MM.1S (cell line): ENCODE results near the gene SNX30.

Source experiments
- EZH2 ChIP-seq: fragments of 300-600 bp; sonication (generic); optimal IDR thresholded peaks from 2 replicates; pipeline ENCODE3; 2017; ENCODE audit warnings: low read depth, mild to moderate bottlenecking, antibody characterized with exemption, low read length, mixed read lengths
- TF ChIP-seq, protein P1 (sequence below): fragments of 300-600 bp; sonication (generic); IDR thresholded peaks from 2 replicates; pipeline ENCODE4 v1.5.1; 2016; ENCODE audit warnings: antibody characterized with exemption, low read length, mixed read lengths

DNA sequence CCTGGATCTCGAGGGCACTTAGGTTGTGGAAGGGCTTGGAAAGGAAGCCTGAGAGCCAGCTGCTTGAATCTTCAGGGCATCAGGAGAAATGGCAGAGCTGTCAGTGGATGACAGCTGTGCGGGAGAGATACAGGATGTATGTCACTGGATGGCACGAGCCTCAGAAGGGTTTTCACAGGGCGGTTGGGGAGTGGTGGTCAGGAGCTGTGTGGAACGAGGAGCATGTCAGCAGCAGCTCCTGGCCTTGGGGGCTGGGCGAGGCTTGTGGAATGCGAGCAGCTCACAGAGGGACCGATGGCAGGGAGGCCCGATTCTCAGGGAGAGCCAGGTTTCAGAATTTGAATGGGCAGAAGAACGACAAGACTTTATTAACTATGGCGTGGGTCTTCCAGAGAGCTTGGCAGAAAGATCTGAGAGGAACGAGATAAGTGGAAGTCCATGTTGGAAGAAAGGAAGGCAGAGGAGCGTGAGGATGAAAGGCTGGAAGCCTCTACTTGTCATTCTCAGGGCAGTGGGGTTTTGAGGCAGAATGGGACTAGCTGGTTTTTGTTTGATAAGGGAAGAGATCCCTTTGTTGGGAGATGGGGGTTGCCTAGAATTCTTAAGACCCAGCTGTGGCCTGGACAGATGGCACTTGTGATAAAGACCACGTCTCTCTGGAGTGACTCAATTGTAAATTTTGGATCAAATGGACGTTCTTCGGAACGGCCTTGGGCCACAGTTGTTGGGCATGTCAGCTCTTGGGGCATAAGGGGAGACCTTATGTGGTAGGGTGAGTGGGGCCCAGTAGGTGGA lies 60.3 kb downstream of the SNX30 start:
- TF ChIP-seq, protein P1, sequence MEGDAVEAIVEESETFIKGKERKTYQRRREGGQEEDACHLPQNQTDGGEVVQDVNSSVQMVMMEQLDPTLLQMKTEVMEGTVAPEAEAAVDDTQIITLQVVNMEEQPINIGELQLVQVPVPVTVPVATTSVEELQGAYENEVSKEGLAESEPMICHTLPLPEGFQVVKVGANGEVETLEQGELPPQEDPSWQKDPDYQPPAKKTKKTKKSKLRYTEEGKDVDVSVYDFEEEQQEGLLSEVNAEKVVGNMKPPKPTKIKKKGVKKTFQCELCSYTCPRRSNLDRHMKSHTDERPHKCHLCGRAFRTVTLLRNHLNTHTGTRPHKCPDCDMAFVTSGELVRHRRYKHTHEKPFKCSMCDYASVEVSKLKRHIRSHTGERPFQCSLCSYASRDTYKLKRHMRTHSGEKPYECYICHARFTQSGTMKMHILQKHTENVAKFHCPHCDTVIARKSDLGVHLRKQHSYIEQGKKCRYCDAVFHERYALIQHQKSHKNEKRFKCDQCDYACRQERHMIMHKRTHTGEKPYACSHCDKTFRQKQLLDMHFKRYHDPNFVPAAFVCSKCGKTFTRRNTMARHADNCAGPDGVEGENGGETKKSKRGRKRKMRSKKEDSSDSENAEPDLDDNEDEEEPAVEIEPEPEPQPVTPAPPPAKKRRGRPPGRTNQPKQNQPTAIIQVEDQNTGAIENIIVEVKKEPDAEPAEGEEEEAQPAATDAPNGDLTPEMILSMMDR = no peak
- TF ChIP-seq EZH2 = no peak
